HT1080 (cell line): ENCODE measurements around the gene NKX6-1. TPM values are rescaled to one million over a fixed set of nuclear protein-coding genes. Genes with fewer than 3 reads are reported as not detected.

Experiments used
- DNase-seq: peaks from one replicate; pipeline ENCODE4 v3.0.0-alpha.2; 2015; ENCODE audit warnings: low read depth
- polyA plus RNA-seq, 2 experiments: library from polyadenylated mRNA; depleted of rRNA; stranded (reverse); fragments of >200 nt; gene quantifications; 2 replicates each; pipeline ENCODE4 v1.2.3, GENCODE V29; 2015
- total RNA-seq: library from RNA; depleted of rRNA; stranded (reverse); fragments of >200 nt; shearing (Covaris generic); gene quantifications from 2 replicates; pipeline ENCODE4 v1.2.3, GENCODE V29; 2014; rRNA removed

Gene NKX6-1
- total RNA-seq: 0.47 and 0.58 TPM in 2 replicates
- polyA plus RNA-seq (2015; cell fraction: cytosol; rRNA removed): 1.4 and 1.8 TPM in 2 replicates
- polyA plus RNA-seq (2015; cell fraction: nucleus; rRNA removed): 2.4 and 3.7 TPM in 2 replicates

DNA sequence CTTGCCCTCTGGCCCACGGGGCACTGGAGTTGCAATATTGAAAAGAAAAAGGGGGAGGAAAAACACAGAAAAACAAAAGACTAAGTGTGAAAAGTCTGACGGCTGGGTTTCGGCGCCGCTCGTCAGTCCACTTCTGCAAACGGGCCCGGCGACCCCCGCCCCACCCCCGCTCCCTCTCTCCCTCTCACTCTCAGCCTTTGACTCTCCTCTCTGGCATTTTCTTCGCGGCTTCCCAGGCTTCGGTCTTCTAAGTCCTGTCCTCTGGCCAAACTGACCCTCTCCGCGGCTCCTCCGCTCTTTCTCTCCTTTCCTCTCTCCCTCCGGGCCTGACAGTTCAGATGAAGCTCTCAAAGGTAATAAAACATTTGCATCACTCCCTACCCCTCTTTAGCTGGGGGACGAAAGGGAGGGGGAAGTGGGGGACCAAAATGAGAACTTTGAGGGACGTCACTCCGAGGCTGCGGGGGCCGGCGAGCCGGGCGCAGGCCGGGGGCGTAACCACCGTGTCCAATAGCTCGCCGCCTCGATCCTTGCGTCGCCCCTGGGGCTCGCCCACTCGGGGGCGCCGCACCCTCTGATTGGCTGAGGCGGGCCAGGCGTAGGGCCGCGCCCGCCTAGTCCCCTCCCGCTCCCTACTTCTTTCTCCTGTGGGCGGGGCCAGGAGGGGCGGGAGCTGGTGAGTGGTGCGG is at the start of gene NKX6-1:
Gene NKX6-1, minus strand, starts transcription at position 358 of the 689 bp plus-strand sequence. CDS start 1,064 bp downstream, outside the sequence.
- peak; percentile 93 for DNase-seq

DNA sequence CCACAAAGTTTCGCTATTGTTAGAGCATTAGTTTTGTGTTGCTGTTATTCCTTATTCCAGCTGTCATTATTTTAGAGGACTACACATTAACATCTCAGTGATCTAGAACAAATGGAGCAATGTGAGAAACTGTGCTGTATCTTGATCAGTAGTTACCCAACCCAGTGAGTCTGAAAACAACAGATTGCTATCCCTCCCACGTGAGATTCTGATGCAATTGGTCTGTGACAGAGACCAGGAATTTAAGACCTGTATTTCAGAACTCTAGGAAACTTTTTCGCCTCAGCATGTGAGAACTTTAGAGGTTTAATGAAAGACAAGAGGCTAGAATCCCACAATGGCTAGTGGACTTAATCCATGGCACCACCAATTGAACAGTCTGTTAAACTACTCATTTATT is 48.1 kb upstream of the NKX6-1 start:
- no peak for DNase-seq

DNA sequence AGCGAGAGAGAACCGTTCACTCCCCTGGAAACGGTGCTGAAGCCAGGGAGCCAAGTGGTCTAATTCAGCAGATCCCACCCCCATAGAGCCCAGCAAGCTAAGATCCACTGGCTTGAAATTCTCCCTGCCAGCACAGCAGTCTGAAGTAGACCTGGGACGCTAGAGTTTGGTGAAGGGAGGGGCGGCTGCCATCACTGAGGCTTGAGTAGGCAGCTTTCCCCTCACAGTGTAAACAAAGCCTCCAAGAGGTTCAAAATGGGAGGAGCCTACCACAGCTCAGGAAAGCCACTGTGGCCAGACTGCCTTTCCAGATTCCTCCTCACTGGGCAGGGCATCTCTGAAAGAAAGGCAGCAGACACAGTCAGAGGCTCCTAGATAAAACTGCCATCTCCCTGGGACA is 46.0 kb upstream of the NKX6-1 start:
- DNase-seq: no peak

DNA sequence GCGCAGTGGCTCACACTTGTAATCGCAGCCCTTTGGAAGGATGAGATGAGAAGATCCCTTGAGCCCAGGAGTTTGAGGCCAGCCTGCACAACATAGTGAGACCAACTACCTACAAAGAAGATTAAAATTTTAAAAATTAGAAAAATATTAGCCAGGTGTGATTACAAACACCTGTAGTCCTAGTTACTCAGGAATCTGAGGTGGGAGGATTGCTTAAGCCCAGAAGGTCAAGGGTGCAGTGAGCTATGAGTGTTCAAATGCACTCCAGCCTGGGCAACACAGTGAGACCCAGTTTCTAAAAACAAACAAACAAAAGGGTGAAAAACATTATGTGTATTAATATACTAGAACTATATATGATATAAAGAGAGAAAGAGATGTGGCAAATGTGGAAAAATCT is 36.8 kb upstream of the NKX6-1 start:
- no peak for DNase-seq

GRCh38 chr4:84531689-84532088 is 32.6 kb upstream of the NKX6-1 start:
- no peak for DNase-seq

DNA sequence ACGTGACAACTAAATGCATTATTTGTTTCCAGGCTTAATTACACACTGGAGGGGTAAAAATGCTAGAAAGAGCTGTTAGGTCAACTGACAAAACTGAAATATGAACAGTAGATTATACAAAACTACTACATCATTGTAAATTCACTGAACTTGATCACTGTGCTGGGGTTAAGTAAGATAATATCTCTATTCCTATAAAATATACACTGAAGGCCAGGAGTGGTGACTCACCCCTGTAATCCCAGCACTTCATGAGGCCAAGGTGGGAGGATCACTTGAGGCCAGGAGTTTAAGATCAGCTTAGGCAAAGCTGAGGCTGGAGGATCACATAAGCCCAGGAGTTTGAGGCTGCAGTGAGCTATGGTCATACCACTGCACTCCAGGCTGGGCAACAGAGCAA is 31.8 kb upstream of the NKX6-1 start:
- peak; percentile 65 for DNase-seq

DNA sequence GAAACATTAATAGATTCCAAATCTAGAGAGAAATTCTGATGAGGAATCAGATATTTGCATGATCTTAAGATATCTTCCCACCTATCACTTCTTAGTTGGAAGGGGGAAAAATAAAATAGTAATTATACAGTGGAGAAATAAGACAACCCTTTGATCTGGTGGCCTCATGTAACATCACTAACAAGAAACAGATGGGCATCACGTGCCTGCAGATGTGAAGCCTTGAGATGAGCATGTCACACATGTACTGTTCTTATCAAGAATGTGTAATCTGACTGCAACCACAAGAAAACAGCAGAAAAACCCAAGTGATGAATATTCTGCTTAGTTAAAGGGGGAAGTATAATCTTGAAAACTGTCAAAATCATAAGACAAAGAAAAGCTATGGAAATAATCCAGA is 31.4 kb upstream of the NKX6-1 start:
- DNase-seq: no peak

- no peak for DNase-seq
Observed at GRCh38 chr4:84529169-84529751, 30.2 kb upstream of the NKX6-1 start.

DNA sequence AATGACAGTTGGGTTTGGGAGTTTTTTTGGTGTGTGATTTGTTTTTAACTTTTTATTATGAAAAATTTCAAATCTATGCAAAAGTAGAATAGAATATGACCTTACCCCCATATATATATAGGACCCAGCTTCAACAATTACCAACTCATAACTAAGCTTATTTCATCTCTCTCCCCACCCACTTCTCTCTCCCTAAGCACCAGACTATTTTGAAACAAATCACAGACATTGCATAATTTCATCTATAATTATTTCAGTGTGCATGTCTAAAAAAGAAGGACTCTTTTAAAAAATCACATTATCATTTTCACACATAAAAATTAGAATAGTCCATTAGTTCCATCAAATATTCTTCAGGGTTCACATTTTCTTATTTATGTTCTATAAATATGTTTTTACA is 28.3 kb upstream of the NKX6-1 start:
- no peak for DNase-seq

DNA sequence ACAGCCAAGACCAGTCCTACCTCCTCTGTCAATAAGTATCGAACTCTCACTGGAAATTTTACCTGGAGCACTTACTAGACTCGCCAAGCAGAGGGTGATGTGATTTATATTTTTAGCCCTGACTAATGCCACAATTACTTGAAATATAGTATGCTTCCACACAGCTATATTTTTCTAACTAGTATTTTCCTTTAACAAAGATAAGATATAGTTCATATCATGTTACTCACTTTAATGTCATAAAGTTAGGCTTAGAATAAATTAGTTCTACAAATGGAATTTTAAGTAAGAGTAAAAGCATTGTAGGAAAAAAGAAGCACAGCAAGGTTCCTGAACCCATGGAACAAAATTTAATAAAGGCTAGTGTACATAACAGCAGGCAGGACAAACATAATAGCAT is 16.0 kb upstream of the NKX6-1 start:
- no peak for DNase-seq

DNA sequence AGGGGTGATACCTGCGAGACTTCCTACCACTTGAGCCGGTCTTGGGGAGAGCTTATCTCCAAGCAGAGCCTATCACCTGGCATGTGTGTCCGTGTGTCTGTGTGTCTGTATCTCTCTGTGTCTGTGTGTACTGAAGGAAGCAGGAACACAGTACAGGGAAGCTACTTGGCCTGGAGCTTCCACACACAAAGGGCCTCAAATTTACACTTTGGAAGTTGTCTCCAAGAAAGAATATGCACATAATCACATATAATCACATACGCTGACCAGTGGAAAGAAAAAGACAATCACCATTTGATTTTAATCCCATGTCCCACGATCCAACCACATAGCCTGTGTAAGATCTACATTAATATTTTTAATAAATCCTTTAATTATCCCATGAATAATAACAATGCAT is 13.2 kb upstream of the NKX6-1 start:
- DNase-seq: no peak

GRCh38 chr4:84511703-84512102 is 12.6 kb upstream of the NKX6-1 start:
- DNase-seq: no peak

DNA sequence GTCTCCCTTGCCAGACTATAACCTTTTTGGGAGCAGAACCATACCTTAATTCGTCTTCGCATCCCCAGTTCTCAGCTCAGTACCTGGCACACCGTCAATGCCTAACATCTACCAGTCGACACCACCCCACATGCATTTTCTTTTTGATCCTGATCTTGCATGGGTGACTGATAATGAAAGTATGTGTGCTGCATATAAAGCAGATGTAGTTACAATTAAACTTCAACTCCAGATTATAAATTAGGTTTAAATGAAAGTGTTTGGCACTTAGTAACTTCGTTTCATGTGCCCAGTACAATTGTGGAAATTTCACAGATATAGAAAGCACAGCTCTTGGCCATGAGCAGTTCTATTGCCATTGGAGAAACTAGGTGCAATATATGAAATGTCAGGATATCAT is 8.8 kb upstream of the NKX6-1 start:
- DNase-seq: no peak

GRCh38 chr4:84504821-84505220 is 5.7 kb upstream of the NKX6-1 start:
- no peak for DNase-seq

DNA sequence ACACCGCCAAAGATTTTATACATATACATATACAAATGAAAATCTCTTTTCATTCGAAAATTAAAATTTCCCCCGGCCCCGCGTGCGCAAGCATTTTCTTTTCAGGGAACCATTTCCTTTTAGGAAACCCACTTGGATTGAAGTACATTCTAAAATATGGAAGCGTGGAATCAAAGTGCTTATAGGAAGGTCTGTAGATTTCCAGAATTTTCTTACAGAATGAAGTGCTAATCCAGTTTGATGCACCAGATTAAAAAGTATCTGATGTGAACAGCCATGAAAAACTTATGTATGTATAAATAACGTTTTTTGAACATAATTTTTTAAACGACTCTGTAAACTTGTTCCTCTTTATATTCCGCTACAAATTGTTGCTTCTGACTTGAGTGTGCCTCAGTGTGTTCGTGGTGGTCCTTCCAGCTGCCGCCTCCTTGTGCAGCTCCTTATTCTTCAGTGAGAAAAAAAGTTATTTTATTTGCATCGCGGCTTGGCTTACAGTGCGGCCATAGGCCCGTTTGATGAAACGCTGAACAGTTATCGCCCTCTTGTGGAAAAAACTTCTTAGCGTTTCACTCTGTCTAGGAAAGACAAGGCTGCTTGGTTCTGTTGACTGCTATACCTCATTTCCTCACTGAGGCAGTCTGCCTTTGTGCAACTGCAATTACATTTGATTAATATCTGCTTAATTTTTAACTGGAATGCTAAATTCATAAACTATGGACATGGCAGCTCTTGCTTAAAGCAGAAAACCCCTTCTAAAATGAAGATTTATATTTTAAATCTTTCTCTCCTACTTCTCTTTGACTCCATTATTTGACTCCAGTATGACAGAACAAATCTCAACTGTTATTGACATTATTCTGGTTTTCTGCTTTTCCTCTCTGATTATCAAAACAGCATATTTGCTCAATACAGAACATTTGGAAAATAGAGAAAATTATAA is 4.7 kb upstream of the NKX6-1 start:
- peak; percentile 64 for DNase-seq

GRCh38 chr4:84502955-84503373 is 3.9 kb upstream of the NKX6-1 start:
- no peak for DNase-seq

GRCh38 chr4:84502333-84502954 is 3.4 kb upstream of the NKX6-1 start:
- no peak for DNase-seq

GRCh38 chr4:84501721-84502267 is 2.7 kb upstream of the NKX6-1 start:
- DNase-seq: no peak

- DNase-seq: no peak
Observed at GRCh38 chr4:84501202-84501503, 2.1 kb upstream of the NKX6-1 start.

- no peak for DNase-seq
Observed at GRCh38 chr4:84500386-84501201, 1.5 kb upstream of the NKX6-1 start.

DNA sequence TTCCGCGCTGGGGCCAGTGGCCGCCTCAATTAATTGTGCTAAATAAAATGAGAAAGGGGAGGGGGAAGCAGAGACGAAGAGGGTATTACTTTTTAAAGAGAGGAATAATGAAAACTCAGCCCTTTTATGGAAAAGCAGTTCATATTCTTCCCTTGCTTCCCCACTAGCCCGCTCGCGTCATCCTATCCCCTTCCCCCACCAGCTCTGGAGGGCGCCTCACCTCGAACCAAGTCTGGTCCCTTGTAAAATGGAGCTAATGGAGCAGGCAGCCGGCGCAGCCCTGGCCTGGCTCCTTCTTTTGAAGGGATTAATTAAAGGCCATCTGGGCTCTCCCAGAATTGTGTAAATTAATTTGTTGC is 511 bp upstream of the NKX6-1 start:
- no peak for DNase-seq
